Daoy (cell line): ENCODE results near the gene ZNF580. TPM values are rescaled to one million over a fixed set of nuclear protein-coding genes. Genes with fewer than 3 reads are reported as not detected.

ENCODE experiments used
- DNase-seq: peaks from one replicate; pipeline ENCODE4 v3.0.0-alpha.2; 2015; ENCODE audit warnings: low read depth
- total RNA-seq: library from RNA; depleted of rRNA; stranded (reverse); fragments of >200 nt; shearing (Covaris generic); gene quantifications from 2 replicates; pipeline ENCODE4 v1.2.3, GENCODE V29; 2014

Gene ZNF580
- total RNA-seq, 1 experiment from 2014 or later = 1.8 TPM

DNA sequence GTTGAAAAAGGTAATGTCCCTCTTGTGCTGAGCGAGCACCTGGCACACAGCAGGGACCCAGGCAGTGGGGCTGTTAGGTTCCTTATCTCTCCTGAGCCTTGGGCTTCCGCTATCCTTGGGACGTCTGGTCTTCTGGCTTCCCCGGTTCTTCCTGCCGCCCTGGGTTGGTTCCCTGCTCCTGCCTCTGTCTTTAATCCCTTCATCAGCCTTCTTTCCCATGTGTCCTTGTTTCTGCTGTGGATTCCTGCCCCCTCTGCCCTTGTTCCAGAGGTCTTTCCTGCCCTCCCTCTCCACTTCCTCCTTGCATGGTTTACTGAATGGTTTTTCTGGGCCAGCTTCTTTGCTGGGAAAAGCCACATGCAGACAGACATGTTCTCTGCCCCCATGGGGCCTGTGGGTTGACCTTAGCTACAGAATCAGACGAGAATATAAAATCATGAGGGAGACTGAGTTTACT is 36.8 kb downstream of the ZNF580 start:
- DNase-seq = no peak

DNA sequence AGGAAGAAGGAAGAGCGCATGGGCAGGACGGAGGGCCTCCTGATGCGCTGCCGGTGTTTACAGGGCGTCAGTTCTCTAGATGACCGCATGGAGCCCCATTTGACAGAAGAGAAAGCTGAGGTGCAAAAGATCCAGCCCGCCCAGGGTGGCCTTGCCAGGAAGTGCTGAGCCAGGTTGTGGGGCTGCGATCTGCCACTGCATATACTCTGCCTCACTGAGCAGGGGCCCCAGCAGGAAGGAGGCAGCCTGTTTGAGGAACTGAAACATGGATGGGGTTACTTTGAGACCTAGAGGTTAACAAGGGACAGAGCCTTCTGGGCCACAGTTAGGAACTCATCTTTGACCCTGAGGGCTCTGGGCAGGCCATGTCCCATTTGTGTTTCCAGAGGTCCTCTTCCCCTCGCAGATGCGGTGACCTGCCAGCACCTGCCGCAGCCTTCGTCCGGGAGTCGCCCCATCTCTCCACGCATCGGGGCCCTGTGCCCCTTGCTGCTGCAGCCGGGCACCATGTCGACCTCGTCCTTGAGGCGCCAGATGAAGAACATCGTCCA is 37.4 kb downstream of the ZNF580 start:
- DNase-seq = no peak

DNA sequence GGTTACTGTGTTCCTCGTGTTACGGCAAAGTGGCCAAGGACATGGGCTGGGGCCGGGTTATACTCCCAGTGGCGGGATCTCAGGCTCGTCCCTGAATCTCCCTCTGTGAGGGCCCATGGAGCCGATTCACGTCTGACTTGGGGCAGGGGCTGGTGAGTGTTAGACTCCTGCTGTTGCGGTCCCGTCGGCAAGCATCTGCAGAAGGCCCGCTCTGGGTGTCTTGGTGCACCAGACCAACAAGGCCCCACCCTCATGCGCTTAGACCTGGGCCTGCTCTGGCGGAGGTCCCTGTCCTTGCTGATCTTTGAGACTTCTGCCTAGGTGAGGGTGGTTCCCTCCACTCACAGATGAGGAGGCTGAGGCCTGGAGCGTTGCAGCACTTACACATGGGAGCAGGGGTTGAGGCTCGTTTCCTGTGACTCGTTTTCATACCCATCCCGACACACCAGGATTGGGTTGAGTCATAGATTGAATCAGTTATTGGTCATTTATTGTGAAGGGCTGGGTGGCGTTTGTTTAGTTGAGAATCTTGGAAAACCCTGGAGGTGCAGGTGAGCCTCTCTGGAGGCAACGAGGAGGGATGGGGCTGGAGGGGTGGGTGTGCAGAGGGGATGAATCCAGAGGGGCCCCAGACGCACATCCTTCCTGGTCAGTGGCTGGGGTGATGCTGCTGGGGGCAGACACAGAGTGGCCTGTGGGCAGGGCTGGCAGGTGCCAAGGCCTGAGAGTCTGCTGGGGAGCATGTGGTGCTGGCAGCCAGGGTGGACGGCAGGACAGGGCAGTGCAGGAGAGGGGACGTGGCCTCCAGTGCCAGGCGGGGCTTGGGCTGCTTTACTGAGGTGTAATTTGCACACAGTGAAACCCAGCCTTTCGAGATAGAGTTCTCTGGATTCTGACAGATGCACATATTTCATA is 38.8 kb downstream of the ZNF580 start:
- no peak for DNase-seq

DNA sequence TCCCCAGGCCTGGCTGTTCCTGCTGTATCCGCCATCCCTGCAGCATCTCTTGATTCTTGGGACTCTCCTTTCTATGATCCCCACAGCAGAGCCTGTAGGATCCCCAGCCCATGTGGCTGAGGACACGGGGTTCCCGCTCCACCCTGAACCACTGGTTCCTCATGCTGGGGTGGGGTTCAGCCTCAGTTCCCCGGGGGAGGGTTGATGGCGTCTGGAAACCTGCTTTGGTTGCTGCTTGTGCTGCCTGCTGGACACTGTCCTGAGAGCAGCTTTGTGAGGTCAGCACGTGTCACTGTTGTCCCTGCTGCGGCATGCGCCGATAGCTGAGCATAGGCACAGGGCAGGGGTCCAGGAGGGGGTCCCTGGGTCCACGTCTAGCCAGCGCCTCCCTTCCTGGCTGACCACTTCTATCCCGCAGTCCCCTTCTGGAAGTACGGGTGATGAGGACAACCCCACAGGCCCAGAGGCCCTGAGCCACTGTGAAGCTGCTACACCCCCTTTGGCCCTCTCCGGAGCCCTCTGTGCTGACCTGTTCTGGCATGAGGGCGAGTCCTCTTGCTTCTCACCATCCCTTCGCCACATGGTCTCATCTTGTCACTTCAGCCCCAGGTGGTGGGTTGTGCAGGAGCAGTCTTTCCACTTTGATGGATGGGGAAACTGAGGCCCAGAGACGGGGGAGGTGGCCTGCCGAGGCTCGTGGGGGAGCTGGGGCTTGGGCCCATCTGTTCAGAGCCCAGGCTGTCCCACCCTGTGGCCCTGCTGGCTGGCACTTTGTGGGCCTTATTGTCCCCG is 39.7 kb downstream of the ZNF580 start:
- no peak for DNase-seq

DNA sequence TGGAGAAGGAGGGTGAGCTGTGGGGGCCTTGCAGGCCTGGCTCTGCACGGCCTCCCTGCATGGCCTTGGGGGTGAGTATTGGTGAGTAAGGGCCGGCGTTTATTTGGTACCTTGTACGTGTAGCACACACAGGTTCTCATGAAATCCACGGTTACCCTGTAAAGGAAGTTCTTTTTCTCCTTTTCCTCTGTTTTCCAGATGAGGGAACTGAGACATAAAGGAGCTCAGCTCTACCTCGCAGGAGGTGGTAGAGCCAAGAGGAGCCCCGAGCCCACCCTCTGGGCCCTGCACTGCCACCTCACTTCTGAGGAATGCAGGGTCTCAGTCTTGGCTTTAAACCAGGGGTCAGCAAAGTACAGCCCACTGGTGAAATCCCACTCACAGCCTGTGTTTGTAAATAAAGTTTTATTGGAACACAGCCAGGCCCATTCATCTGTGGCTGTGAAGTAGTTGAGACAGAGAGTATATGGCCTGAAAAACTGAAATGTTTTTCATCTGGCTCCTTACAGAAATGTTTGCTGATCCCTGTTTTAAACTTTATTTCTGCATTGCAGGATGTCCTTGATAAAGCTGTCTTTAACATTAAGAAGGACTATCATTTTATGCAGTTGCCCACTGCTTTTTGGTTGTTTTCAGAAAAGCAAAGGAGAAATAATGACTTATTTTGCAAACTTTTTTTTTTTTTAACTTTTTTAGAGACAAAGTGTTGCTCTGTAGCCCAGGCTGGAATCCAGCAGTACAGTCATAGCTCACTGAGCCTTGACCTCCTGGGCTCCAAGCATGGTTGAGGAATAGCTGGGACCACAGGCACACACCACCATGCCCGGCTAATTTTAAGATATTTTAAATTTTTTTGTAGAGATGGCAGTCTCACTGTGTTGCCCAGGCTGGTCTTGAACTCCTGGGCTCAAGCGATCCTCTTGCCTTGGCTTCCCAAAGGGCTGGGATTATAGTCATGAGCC is 40.6 kb downstream of the ZNF580 start:
- DNase-seq = no peak

DNA sequence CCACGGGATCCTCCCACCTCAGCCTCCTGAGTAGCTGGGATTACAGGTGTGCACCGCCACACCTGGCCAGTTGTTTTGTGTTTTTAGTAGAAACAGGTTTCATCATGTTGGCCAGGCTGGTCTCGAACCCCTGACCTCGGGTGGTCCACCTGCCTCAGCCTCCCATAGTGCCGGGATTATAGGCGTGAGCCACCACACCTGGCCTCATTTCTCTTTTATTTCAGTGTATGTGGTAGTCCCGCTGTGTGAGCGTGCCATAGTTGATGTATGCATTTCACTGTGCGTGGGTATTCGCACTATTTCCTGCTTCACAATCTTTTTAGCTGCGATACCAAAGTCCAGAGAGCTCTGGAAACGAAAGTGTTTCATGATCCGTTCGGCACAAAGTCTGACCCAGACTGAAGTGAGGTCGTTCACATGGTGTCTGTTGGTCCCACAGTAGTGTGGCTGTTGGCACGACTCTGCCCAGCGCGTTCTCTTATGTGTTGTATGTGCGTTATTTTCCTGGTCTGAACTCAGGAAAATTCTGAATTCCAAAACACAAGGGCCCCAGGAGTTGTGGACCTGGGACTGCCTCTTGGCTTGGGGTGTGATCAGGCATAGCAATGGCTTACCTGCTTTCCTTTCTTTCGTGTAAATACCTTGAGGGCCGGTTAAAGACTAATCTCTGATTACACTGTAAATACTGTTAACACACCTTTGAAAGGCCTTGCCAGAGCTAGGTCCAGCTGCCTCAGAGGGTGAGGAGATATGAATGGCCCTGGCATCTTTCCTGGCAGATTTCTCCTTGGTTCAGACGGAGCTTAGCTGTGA is 42.9 kb downstream of the ZNF580 start:
- DNase-seq = no peak

DNA sequence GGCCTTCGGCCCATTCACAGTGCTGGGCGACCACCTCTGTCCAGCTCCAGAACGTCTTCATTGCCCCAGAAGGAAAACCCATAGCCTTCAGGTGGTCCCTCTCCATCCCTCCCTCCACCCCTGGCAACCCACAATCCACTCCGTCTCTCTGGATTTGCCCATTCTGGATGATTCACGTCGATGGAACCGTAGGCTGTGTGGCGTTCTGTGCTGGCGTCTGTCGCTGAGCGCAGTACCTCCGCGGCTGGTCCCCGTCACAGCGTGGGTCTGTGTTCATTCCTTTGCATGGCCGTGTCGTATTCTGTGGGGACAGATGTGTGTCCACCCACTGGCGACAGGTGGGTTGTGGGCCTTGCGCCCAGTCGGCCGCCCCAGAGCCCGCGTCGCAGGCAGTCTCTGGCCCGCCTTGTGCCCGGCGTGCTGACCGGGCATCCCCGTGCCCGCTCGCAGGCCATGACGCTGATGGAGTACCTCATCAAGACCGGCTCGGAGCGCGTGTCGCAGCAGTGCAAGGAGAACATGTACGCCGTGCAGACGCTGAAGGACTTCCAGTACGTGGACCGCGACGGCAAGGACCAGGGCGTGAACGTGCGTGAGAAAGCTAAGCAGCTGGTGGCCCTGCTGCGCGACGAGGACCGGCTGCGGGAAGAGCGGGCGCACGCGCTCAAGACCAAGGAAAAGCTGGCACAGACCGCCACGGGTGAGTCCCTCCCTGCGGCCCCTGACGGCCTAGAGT is 44.3 kb downstream of the ZNF580 start:
- DNase-seq = no peak

DNA sequence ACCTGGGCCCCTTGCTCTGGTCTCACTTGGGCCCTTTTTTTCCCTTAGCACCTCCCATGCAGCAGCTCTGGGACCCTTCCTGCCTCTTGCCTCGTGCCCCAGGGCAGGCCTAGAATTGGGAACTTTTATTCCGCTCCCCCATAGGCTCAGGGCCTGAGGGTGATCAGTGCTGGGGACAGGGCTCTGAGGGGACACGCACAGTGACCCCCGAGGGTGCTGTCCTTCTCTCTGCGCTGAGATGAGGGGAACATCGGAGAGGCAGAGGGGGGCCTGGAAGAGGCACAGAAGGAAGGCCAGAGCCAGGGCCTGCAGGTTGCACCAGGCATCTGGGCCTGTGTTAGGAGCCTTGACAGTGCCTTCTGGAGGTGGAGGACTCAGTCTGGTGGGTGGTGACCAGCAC is 45.0 kb downstream of the ZNF580 start:
- no peak for DNase-seq

DNA sequence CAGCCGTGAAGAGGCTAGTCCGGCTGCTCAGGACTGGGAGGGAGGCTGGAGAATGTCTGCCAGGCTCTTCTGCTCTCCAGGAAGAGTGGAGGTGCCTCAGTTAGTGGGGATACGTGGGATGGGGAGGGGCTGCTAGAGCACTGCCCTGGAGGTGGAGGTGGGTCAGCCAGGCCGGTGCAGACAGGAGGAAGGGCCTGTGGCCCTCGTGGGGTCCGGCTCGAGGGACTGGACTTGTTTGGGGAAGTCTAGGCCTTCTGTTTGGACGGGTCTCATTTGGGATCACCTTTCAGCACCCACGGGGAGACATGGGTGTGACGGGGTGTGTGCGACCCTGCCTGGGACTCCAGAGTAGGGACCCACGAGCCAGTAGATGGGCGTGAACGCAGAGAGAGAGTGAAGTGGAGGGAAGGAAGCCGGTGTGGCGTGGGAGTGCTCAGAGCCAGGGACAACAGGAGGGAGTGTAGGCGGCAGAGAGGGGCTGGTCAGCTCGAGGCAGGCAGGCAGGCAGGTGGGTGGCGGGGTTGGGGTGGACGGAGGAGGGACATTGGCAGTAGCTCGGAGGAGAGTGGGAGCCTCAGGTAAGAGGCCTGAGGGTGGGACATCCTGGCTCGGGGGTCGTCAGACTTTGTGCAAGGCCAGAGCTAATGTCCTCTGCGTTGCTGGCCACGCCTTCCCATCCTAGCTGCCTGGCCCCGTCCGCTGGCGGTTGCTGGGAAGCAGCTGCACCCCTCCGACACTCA is 45.7 kb downstream of the ZNF580 start:
- DNase-seq = no peak

DNA sequence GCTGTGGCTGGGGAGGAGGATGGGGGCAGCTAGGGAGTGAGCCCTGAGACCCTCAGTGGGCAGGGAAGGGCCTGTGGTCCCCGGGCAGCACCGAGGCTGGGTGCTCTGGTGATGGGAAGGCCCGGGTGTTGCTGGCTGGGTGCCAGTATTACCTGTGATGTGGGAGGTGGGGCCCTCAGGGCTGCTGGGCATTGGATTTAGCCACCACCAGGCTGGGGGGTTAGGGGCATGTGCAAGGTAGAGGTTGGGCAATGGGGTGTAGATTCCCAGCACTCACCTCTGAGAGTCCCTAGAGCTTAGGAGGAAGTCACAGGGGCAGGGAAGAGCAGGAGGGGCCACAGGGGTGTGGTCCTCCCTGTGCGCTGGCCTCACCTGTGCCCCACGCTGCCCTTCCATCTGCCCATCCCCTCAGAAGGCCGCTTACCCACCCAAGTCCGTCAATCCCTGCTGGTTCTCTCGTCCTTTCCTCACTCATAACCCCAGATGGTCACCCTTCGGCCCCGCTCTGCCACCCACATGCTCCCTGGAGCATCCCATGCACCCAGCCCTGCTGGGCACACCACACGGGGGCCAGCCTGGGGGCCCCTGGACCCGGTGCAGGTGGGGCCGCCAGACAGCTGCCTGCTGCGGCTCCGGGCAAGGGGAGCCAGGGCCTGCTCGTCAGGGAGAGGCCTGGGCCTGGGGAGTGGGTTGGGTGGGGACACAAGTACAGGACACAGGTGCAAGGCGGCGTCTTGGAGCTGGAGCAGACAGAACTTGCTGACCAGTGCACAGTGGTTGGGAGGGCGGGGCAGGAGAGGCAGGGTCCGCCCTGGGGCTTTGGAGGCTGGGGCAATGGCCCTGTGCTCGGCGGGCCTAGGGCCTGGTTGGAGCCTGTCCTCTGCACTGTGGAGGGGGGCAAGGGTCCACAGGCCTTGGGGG is 46.7 kb downstream of the ZNF580 start:
- no peak for DNase-seq

DNA sequence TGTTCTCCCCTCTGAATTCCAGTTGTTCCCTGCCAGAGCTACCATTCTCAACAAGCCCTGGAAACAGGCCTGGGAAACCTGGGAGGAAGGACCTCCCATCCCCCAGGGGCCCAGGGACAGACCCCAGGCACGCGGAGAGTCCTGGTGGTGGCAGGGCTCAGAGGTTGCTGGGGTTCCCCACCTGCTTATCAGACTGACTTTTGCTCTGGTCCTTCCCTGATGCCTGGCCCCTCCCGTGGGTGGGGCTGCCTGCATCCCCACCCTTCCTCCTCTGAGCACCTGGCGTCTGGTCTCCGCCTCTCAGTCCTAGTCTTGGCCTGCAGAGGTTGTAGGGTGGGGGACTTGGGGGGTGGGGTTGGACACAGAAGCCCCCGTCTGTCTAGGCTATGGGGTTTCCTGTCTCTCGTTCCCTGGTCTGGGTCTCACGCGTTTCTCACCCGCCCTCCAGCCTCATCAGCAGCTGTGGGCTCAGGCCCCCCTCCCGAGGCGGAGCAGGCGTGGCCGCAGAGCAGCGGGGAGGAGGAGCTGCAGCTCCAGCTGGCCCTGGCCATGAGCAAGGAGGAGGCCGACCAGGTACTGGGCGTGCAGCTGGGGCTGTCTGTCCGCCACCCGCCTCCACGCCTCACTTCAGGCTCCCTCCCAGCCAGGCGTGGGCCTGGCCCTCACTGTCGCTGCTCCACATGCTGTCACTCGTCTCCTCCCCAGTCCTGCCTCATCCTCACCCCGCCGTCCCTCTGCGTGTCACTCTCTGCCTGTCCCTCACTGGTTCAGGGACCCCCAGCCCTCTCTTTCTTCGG is 47.8 kb downstream of the ZNF580 start:
- DNase-seq = no peak

DNA sequence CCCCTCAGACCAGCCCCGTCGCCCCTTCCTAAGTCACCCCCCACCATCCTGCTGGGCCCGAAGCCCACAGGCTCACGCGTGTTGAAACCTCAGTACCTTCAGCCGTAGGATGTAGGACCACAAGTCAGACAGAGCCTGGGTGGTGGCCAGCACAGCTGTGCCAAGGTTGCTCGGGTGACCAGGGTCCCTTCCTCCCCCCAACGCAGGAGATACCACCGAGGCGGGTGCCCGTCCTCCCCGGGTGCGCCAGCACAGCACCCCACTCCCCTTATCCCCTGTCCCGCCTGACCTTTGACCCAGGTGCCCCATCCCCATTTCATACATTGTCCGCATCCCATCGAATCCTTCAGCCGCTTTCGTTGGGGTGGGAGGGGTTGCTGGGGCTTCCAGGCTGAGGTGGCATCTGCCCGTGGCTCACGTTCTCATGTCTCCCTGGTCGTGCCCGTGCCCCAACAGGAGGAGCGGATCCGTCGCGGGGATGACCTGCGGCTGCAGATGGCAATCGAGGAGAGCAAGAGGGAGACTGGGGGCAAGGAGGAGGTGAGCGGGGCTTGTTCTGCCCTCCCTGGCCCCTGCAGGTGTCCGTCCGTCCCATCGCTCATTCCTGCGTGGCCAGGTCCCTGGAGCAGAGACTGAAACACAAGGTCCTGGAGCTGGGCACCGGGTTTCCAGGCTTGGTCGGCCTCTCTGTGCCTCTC is 48.8 kb downstream of the ZNF580 start:
- DNase-seq = no peak

DNA sequence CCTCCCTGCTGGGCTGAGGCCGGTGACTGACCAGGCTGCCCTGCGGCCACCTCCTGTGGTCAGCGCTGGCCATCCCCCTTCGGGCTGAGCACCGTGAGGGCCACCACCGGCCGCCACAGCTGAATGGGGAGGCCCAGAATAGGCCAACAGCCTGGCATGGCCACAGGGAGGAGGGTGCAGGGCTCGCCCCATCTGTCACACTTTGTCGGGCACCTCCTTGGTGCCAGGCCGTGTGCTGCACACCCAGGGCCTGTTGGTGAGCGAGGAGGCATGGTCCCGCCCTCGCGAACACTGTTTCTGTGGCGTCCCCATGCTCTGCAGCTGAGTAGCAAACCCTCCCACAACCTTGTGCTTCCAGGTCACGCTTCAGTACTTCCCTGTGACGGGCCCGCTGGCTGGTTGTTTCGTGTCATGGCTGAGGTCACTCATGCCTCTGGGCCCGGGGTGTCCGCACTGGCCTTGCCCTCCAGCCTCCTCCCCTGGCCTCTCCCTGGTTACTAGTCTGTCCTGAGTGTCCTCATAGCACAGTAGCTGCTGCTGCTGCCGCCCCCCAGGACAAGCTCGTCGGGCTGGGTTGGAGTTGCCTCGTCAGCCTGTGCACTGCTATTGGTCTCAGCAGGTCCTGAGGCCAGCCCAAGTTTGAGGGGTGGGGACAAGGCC is 49.4 kb downstream of the ZNF580 start:
- no peak for DNase-seq

DNA sequence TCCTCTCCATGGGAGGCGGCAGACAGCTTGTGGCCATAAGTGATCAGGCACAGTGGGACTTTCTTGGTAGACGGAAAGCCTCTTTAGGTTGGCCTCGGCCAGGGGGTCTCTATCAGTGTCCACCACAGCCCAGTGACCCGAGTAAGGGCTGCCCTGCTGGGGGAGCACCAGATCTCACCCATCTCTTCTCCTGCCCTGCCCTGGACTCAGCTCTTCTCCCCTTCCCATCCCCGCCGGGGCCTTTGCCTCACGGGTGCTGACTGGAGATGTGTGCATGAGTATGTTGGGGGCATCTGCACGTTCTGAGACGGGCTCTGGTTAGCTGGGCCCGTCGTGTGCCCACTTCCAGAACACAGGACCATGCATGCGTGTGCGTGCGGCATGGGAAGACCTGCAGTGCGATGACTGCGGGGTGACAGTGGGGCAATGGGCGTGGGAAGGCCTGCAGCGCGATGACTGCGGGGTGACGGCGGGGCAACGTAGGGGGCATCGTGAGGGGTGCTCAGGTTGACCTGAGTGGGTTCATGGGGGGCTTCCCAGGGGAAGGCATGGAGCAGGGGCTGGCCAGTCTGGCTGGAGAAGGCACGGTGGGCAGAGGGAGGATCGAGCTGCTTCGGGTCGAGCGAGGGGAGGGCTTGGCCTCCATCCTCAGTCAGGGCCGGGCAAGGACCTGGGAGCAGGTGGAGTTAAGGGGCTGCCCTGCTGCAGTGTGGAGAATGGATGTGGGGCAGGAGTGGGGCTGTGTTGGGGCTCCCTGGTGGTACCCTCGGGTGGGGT is 50.2 kb downstream of the ZNF580 start:
- no peak for DNase-seq
